Measurements from ENCODE around the gene MYADML2.
"Not testable (repeated sequence)": the region's sequence is repeated elsewhere in the genome, so short reads cannot be mapped to it uniquely, and the experiment has no call there.

MYADML2 gene

DNA sequence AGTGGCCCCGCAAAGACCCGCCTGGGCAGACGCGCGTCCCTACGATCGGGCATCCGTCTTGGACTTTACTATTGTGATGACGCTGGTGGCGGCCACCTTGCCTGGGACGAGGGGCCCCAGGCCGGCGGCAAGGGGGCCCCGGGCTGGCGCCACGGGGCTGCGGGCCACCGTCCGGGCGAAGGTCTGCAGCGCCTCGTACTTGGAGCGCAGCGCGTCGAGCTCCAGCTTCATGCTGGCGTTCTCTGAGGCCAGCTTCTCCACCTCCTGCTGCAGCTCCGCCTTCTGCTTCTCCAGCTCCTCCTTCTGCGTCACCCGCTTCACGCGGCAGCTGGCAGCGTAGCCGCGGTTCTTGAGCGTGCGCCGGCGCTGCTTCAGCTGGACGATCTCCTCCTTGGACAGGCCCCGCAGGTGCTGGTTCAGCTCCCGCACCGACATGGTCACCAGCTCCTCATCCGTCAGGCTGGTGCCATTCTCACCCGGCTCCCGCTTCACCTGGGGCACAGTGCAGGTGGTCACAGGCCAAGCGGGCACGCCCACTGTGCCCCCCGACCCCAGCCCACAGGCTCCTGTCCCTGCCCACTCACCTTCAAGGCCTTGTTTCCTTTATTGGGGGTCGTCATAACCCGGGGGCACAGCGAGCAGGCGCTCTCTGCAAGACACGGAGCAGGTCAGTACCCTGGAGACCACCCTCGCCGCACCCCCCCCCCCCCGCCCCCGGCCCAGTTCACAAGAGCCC lies 24.3 kb downstream of the MYADML2 start:
- DNase-seq: no peak

DNA sequence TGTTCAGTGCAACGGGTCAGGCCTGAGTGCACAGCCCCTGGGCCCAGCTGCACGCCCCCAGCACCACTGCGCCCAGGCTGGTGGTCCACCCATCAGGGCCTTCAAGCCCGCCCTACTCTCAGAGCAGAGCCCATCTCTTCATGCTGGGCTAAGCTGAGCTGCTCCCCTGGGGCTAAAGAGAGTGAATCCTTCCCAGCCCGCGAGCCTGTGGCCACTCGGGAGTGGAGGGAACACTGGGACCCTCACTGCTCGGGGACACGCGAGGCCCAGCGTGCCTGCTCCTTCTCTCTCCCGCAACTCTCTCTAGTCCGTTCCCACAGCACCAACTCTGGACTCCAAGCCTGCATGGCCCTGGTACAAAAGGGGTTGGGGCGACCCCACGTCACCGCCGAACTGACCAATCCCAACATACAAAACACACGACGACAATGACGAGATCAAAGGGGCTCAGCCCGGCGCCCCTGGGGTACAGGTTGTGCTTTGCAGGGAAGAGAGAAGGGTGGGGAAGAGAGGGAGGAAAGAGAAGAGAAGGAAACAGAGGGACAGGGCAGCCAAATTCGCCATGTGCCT lies 25.0 kb downstream of the MYADML2 start:
- DNase-seq: no peak

DNA sequence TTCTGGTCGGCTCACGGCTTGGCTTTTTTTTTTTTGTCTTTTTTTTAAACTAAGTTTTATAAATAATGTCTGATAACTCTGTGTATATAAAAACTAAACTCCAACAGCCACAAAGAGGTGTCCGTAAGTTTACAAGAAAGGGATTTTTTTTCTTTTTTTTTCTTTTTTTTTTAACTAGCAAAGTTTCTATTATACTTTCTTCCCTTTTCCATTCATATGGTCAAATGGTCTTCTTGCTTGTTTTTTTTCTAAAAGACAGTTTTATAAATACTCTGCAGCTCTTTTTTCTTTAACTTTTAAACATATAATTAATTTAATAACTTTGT lies 25.5 kb downstream of the MYADML2 start:
- no peak for DNase-seq

- no peak for DNase-seq
Observed at GRCh38 chr17:81920612-81921536, 26.2 kb downstream of the MYADML2 start.

- peak; percentile 67 to 71 for DNase-seq
Observed at GRCh38 chr17:81918832-81919545, 28.0 kb downstream of the MYADML2 start.

DNA sequence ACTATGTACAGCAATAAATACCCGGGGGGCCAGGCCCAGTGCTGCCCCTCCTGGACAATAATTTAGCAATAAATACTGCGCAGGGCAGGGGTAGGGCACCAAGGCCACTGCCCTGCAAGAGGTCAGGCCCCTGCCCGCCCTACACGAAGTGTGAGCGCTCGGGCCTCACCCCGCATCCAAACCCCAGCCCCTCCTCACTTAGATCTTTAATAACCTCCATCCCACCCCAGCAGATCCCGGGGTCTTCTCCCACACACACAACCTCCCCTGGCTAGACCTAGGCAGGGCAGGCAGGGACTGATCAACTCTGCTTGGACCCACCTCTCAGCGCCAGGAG lies 28.7 kb downstream of the MYADML2 start:
- DNase-seq: not testable (repeated sequence)

DNA sequence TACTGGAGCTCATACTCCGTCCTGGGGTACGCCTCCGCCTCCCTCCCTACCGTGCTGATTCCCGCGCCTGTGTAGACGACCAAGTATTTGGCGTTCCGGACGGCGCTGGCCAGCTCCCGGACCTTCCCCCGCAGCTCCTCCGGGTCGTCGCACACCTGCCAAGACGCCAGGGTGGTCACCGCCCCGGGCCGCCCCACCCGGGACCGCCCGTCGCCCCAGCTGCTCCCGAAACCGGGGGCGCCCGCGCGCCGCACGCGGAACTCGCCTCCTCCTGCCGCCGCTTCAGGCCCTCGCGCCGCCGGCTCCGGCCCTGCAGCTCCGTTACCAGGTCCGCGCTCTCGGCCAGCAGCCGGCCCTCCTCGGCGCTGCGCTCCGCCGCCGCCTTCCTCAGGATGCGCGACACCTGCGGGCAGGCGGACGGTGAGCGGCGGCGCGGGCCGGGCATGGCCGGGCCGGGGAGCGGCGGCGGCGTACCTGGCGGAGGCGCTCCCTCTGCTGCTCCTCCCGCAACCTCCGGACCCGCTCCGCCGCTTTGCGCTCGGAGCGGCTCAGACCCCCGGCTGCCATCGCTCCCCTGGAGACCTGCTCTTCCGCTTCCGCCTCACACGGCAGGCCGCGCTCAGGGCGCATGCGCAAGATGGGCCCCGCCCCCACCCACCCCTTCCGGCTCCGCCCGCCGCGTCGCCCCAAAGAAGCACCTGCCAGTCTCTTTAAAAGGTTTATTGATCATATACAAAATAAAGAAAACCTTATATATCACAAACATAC lies 29.3 kb downstream of the MYADML2 start, which contains the start of gene SIRT7:
SIRT7 (minus strand) TSS at position 612 of the 768 bp plus-strand sequence; CDS start at position 567, 45 bp downstream.
- DNase-seq: peak; percentile 85 to 89

DNA sequence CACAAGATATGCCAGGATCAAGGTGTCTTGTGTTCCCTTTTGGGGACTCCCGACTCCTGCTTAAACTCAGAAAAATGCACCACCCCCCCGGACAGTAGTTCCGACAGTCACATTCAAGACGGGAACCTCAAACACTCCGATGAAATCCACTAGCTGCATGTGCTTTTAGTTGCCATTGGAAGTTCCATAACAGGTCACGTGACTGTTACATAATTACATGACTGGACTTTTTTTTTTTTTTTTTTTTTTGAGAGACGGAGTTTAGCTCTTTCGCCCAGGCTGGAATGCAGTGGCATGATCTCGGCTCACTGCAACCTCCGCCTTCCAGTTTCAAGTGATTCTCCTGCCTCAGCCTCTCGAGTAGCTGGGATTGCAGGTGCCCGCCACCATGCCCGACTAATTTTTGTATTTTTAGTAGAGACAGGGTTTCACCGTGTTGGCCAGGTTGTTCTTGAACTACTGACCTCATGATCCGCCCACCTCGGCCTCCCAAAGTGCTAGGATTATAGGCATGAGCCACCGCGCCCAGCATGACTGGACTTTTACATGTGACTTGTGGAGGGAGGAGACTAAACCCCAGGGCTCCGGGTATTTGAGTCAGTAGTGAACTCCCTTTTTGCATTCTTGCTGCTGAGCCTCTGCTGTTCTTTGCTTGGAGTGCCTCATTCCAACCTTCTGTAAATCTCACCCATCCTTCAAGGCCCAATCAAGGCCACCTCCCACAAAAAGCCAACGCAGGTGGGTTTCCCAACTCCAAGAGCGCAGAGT lies 30.6 kb downstream of the MYADML2 start:
- DNase-seq: no peak

GRCh38 chr17:81915331-81915730 lies 31.7 kb downstream of the MYADML2 start:
- DNase-seq: no peak

- DNase-seq: no peak
Observed at GRCh38 chr17:81914103-81914850, 32.8 kb downstream of the MYADML2 start.

DNA sequence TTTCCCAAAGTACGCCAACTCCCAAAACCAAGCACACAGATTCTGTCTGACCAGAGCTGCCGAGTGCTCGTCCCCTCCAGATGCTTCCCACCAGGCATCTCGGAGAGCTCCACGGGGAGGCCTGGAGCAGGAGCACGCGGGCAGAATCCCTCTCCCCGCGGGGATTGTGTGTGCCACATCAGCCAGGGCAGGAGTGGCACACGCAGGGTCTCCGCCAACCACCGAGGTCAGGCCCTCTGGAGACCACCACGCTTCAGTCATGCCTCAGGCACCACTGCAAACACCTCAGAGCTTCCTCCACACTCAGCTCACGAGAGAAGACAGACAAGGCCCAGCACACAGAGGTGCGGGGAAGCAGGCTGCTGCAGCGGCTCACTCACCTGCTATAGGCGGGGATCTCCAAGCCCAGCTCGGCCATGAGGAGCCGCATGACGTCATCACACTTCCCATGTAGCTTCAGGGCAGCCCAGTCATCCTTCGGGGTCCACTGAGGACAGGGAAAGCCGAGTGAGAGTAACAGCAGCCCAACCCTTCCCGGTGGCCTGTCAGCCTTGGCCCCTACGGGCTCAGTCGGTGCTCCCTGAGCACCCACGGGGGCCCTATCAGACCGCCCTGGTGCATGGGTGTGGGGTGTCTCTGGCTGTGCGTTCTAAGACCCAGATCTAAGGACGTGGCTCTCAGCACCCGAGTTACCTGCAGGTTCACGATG lies 33.5 kb downstream of the MYADML2 start:
- no peak for DNase-seq

- DNase-seq: no peak
Observed at GRCh38 chr17:81912441-81913309, 34.4 kb downstream of the MYADML2 start.

- no peak for DNase-seq
Observed at GRCh38 chr17:81911969-81912368, 35.1 kb downstream of the MYADML2 start.

- peak; percentile 68 to 89 for DNase-seq
Observed at GRCh38 chr17:81911277-81911961, 35.6 kb downstream of the MYADML2 start, which contains the start of gene PCYT2. Gene PCYT2 (minus strand): TSS chr17:81911399. CDS start chr17:81911355, 44 bp downstream.

DNA sequence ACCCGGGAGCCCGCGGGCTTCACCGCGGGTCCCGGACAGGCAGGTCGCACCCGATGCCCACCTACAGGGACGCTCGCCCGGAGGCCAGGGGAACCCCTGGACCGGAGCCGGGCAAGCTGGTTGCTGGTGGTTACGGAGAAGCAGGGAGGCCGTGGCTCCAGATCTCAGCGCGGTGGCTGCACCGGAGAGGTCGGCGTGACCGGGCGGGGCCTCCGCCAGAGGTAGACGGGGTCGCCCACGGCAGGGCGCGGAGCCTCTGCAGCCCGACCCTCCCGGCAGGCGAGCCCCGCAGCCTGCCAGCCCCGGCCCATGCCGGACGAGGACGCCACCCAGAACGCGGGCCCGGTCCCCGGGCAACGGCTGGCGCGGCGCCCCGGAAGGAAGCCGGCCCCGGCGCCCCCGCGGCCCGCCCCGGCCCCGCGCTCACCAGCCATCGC lies 36.2 kb downstream of the MYADML2 start:
- DNase-seq: no peak

- peak; percentile 29 to 31 for DNase-seq
Observed at GRCh38 chr17:81909966-81910839, 36.8 kb downstream of the MYADML2 start.

- no peak for DNase-seq
Observed at GRCh38 chr17:81909231-81909630, 37.8 kb downstream of the MYADML2 start.
